ENCODE results near the gene ZNF618.

ZNF618 gene

DNA sequence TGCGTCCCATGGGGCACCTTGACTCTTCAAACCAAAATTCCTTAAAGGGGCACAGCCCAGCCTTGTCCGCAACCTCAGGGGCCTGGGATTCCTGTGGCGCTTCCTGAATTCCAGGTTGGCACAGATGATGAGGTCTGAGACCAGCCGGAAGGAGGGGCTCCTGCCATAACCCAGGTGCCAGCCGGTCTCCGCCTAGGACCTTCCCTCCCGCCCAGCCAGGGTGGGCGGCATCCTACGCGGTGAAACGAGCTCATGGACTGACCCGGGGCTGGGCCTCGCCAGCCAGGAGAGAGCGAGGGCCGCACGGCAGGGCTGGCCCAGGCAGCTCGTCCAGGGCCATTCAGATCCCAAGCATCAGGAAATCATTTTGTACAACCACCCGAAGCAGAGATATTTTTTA, 179.0 kb downstream of the ZNF618 start:
- WGBS (ENCODE audit: insufficient coverage) = 97% methylated on average over 17 of the region's 18 CpGs

DNA sequence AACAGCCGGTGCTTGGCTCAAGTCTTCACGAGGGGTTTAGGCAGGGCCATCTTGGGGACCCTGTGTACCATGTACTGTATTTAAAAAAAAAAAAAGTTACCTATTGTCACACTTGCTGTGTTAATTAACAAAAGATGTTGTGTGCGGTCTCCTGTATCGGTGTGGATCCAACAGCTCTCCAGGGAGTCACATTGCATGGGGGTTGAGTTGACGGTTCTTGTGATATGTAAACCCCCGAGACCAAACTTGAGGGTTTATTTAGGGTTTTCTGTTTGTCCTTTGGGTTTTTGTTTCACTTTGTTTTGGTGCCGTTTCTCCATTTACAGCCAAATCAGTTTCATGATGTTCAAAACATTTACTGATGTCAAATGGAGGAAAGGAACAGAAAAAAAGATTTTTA, 179.8 kb downstream of the ZNF618 start:
- WGBS (ENCODE audit: insufficient coverage) = no CpG with 5 or more reads among the region's 7 CpGs
- no peak for DNase-seq
- CTCF ChIA-PET = no interaction called here
- Histone ChIP-seq H3K36me3 (ENCODE audit: control insufficient read depth in 4 of 4, insufficient read depth in 4 of 4, low read length in 3 of 4) (peaks cover 2 to 39% (median 10%) of the 10 kb centered on the region in 4 experiments), H3K27ac (ENCODE audit: insufficient read depth in 1 of 2, low read depth in 1 of 2, low read length in 2 of 2, poor library complexity in 1 of 2, severe bottlenecking in 2 of 2) (no peak overlapping the region), H3K9me3 (ENCODE audit: control extremely low read depth in 1 of 5, control insufficient read depth in 4 of 5, insufficient read depth in 2 of 5, low read depth in 1 of 5, low read length in 4 of 5) (no peaks in the 10 kb centered on the region), H3K4me3 (ENCODE audit: control insufficient read depth in 1 of 7, extremely low read depth in 1 of 7, insufficient read depth in 4 of 7, low read depth in 2 of 7, low read length in 6 of 7) (no peak overlapping the region), H3K27me3 (replicated peaks in 2 of 5; ENCODE audit: control insufficient read depth in 4 of 5, insufficient read depth in 5 of 5, low read length in 4 of 5) (no peaks in the 10 kb centered on the region), H3K4me1 (ENCODE audit: control extremely low read depth in 1 of 4, control insufficient read depth in 4 of 4, insufficient read depth in 4 of 4, low read length in 3 of 4) (no peaks in the 10 kb centered on the region)
- POLR2A ChIA-PET = no interaction called here

More for the DNA sequence above, 179.0 kb downstream of the ZNF618 start:
- no peaks in the 10 kb centered on the region for H3K4me1 ChIP-seq (ENCODE audit: control extremely low read depth in 1 of 4, control insufficient read depth in 4 of 4, insufficient read depth in 4 of 4, low read length in 3 of 4)
- H3K27ac ChIP-seq (ENCODE audit: insufficient read depth in 1 of 2, low read depth in 1 of 2, low read length in 2 of 2, poor library complexity in 1 of 2, severe bottlenecking in 2 of 2) = no peak overlapping the region
- H3K4me3 ChIP-seq (ENCODE audit: control insufficient read depth in 1 of 7, extremely low read depth in 1 of 7, insufficient read depth in 4 of 7, low read depth in 2 of 7, low read length in 6 of 7) = no peak overlapping the region
- H3K36me3 ChIP-seq (ENCODE audit: control insufficient read depth in 4 of 4, insufficient read depth in 4 of 4, low read length in 3 of 4) = peaks cover 2 to 47% (median 17%) of the 10 kb centered on the region in 4 experiments
- no peak for DNase-seq
- no peaks in the 10 kb centered on the region for H3K27me3 ChIP-seq (replicated peaks in 2 of 5; ENCODE audit: control insufficient read depth in 4 of 5, insufficient read depth in 5 of 5, low read length in 4 of 5)
- CTCF ChIA-PET = no interaction called here
- no peaks in the 10 kb centered on the region for H3K9me3 ChIP-seq (ENCODE audit: control extremely low read depth in 1 of 5, control insufficient read depth in 4 of 5, insufficient read depth in 2 of 5, low read depth in 1 of 5, low read length in 4 of 5)
- POLR2A ChIA-PET = no interaction called here

DNA sequence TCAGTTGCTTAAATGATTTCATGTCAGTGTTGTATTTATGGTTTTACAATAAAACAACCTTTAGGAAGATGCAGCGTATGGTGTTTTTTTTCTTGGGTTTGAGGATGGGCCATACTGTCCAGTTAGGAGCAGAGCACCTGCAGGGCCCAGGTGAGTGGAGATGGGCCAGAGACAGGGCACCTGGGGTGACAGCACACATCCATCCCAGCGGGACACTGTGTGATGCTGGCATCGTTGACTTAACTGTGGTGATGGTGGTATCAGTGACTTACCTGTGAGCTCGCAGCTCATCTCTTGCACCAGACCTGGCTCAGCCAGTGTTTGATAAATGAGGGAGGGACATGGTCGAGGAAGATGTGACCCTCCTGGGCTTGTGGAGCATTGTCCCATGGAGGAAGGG, 180.4 kb downstream of the ZNF618 start:
- Histone ChIP-seq H3K36me3 (ENCODE audit: control insufficient read depth in 4 of 4, insufficient read depth in 4 of 4, low read length in 3 of 4) (peaks cover 2 to 33% (median 8%) of the 10 kb centered on the region in 4 experiments), H3K4me1 (ENCODE audit: control extremely low read depth in 1 of 4, control insufficient read depth in 4 of 4, insufficient read depth in 4 of 4, low read length in 3 of 4) (no peaks in the 10 kb centered on the region), H3K27me3 (replicated peaks in 2 of 5; ENCODE audit: control insufficient read depth in 4 of 5, insufficient read depth in 5 of 5, low read length in 4 of 5) (no peaks in the 10 kb centered on the region), H3K9me3 (ENCODE audit: control extremely low read depth in 1 of 5, control insufficient read depth in 4 of 5, insufficient read depth in 2 of 5, low read depth in 1 of 5, low read length in 4 of 5) (no peaks in the 10 kb centered on the region), H3K27ac (ENCODE audit: insufficient read depth in 1 of 2, low read depth in 1 of 2, low read length in 2 of 2, poor library complexity in 1 of 2, severe bottlenecking in 2 of 2) (no peak overlapping the region), H3K4me3 (ENCODE audit: control insufficient read depth in 1 of 7, extremely low read depth in 1 of 7, insufficient read depth in 4 of 7, low read depth in 2 of 7, low read length in 6 of 7) (no peak overlapping the region)
- 95% methylated on average over 4 of the region's 5 CpGs for WGBS (ENCODE audit: insufficient coverage)
- POLR2A ChIA-PET = no interaction called here
- no peak for DNase-seq
- CTCF ChIA-PET = no interaction called here

DNA sequence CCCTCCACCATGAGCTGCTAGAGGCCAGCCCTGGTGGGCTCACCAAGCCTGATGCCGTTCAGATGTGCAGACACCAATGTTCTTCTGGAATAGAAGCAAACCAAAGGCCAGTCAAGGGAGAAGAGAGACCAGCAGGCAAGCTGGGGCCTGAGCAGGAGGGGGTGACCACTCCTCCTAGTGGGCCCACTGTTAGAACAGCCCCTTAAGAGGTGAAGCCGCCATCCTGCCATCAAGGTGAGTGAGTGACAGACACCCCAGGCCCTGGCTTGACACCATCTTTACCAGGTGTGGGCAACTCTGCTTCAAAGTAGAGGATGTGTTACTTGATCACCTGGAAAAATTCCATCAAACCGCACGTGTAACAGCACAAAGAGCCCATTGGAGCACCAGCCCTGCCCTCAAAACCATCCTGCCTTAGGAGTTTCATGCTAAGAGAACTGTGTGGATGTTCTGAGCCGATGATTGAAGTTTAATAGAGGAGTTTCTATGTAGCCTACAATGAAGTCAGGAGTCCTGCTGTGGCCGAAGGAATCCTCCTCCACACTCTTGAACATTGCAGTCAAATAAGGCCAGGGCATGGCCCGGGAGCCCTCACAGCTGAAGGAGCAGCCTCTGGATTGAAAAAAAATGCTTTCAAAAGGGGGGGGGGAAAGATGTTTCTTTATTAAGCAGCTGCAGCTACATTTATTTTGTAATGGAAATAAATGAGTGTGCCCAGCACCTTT, 181.2 kb downstream of the ZNF618 start:
- no peaks in the 10 kb centered on the region for H3K27me3 ChIP-seq (replicated peaks in 2 of 5; ENCODE audit: control insufficient read depth in 4 of 5, insufficient read depth in 5 of 5, low read length in 4 of 5)
- no peak overlapping the region for H3K27ac ChIP-seq (ENCODE audit: insufficient read depth in 1 of 2, low read depth in 1 of 2, low read length in 2 of 2, poor library complexity in 1 of 2, severe bottlenecking in 2 of 2)
- no peak overlapping the region for H3K4me3 ChIP-seq (ENCODE audit: control insufficient read depth in 1 of 7, extremely low read depth in 1 of 7, insufficient read depth in 4 of 7, low read depth in 2 of 7, low read length in 6 of 7)
- POLR2A ChIA-PET = interaction anchor here (0.6 kb wide), 1 partner anchor 1648 kb away, joined by 5 read pairs; no protein-coding TSS in a partner anchor
- DNase-seq = no peak
- peaks cover 2 to 26% (median 5%) of the 10 kb centered on the region in 4 experiments for H3K36me3 ChIP-seq (ENCODE audit: control insufficient read depth in 4 of 4, insufficient read depth in 4 of 4, low read length in 3 of 4)
- WGBS (ENCODE audit: insufficient coverage) = 93% methylated on average over 2 of the region's 7 CpGs
- H3K4me1 ChIP-seq (ENCODE audit: control extremely low read depth in 1 of 4, control insufficient read depth in 4 of 4, insufficient read depth in 4 of 4, low read length in 3 of 4) = no peaks in the 10 kb centered on the region
- CTCF ChIA-PET = no interaction called here
- no peaks in the 10 kb centered on the region for H3K9me3 ChIP-seq (ENCODE audit: control extremely low read depth in 1 of 5, control insufficient read depth in 4 of 5, insufficient read depth in 2 of 5, low read depth in 1 of 5, low read length in 4 of 5)

DNA sequence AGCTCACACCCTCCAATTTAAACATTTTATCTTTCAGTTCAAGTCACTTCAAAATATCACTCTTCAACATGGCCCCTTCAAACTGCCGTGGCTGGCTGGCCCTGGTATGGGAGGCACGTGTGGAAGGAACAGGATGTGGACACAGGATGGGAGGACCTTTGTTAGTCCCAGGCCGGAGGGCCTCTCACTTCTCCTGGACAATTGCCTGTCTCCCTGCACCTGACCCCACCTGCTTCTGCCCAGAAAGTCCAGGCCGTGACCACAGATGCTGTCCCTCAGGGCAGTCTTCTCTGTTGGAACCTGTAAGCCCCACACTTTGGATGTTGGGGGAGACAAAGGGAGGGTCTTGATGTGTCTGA, 182.6 kb downstream of the ZNF618 start:
- ChIA-PET POLR2A (no interaction called here), CTCF (interaction anchor here (1.8 kb wide), 1 partner anchor 24 kb away, joined by 10 read pairs; no protein-coding TSS in a partner anchor)
- Histone ChIP-seq H3K27me3 (replicated peaks in 2 of 5; ENCODE audit: control insufficient read depth in 4 of 5, insufficient read depth in 5 of 5, low read length in 4 of 5) (peaks cover 0 to 2% (median 0%) of the 10 kb centered on the region in 5 experiments), H3K4me1 (ENCODE audit: control extremely low read depth in 1 of 4, control insufficient read depth in 4 of 4, insufficient read depth in 4 of 4, low read length in 3 of 4) (no peaks in the 10 kb centered on the region), H3K27ac (ENCODE audit: insufficient read depth in 1 of 2, low read depth in 1 of 2, low read length in 2 of 2, poor library complexity in 1 of 2, severe bottlenecking in 2 of 2) (no peak overlapping the region), H3K4me3 (ENCODE audit: control insufficient read depth in 1 of 7, extremely low read depth in 1 of 7, insufficient read depth in 4 of 7, low read depth in 2 of 7, low read length in 6 of 7) (no peak overlapping the region), H3K36me3 (ENCODE audit: control insufficient read depth in 4 of 4, insufficient read depth in 4 of 4, low read length in 3 of 4) (peaks cover 0 to 15% (median 4%) of the 10 kb centered on the region in 4 experiments), H3K9me3 (ENCODE audit: control extremely low read depth in 1 of 5, control insufficient read depth in 4 of 5, insufficient read depth in 2 of 5, low read depth in 1 of 5, low read length in 4 of 5) (no peaks in the 10 kb centered on the region)
- DNase-seq = no peak
- WGBS (ENCODE audit: insufficient coverage) = 100% methylated on average over 3 of the region's 4 CpGs

DNA sequence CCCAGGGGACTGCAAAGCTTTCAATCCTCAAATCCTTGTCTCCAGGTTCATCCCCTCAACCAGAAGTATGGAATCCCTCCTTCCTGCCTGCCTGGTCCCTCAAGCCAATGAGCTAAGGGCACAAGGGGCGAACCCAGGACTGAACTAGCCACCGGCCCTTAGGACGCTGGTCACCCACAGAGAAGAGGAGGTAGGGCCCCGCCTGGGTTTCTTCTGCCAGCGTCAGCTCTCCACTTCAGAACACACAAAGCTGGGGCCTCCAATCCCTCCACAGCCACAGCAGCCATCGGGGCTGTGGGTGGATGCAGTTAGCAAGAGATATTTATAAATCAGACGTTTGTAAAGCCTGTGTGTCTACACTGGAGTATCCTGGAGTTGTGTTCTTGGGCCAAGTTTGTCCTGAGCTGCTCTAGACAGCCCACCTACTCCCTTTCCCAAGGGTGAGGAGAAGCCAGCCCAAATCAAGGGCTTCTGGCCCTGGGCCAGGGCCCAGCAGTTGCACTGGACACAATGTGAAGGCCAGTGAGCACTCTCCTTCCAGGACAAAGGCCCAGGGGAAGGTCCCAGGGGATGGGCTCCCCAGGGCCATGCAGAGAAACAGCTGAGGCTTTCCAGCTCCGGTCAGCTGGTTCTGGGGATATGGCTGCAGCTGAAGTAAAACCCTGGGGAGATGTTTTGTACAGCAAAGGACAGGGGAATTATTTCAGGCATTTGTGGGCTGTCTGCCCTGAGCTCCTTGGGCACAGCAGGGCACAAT, 183.1 kb downstream of the ZNF618 start:
- Histone ChIP-seq H3K27ac (ENCODE audit: insufficient read depth in 1 of 2, low read depth in 1 of 2, low read length in 2 of 2, poor library complexity in 1 of 2, severe bottlenecking in 2 of 2) (no peak overlapping the region), H3K4me3 (ENCODE audit: control insufficient read depth in 1 of 7, extremely low read depth in 1 of 7, insufficient read depth in 4 of 7, low read depth in 2 of 7, low read length in 6 of 7) (no peak overlapping the region), H3K4me1 (ENCODE audit: control extremely low read depth in 1 of 4, control insufficient read depth in 4 of 4, insufficient read depth in 4 of 4, low read length in 3 of 4) (no peaks in the 10 kb centered on the region), H3K36me3 (ENCODE audit: control insufficient read depth in 4 of 4, insufficient read depth in 4 of 4, low read length in 3 of 4) (peaks cover 0 to 15% (median 4%) of the 10 kb centered on the region in 4 experiments), H3K27me3 (replicated peaks in 2 of 5; ENCODE audit: control insufficient read depth in 4 of 5, insufficient read depth in 5 of 5, low read length in 4 of 5) (peaks cover 0 to 2% (median 0%) of the 10 kb centered on the region in 5 experiments), H3K9me3 (ENCODE audit: control extremely low read depth in 1 of 5, control insufficient read depth in 4 of 5, insufficient read depth in 2 of 5, low read depth in 1 of 5, low read length in 4 of 5) (peaks cover 0 to 2% (median 0%) of the 10 kb centered on the region in 5 experiments)
- DNase-seq = no peak
- POLR2A ChIA-PET = no interaction called here
- CTCF ChIA-PET = interaction anchor here (1.8 kb wide), 1 partner anchor 23 kb away, joined by 10 read pairs; no protein-coding TSS in a partner anchor
- WGBS (ENCODE audit: insufficient coverage) = 90% methylated on average over 6 of the region's 8 CpGs

DNA sequence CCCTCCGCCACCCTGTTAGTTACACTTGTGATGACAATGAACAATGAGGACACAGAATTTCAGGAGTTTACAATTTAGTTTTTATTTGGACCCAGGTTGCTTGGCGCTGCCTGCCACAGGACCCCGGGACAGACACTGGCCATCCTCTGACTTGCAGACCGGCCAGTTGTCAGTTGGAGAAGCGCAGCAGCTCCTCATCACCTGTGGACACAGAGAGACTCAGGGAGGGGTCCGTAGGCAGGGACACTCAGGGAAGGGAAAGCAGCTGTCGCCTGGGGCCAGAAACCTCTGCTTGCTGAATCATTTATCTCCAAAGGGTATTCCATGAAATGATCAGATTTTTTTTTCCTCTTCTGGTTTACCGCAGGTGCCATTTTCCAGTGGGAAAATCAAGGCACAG, 184.0 kb downstream of the ZNF618 start:
- H3K27ac ChIP-seq (ENCODE audit: insufficient read depth in 1 of 2, low read depth in 1 of 2, low read length in 2 of 2, poor library complexity in 1 of 2, severe bottlenecking in 2 of 2) = no peak overlapping the region
- H3K36me3 ChIP-seq (ENCODE audit: control insufficient read depth in 4 of 4, insufficient read depth in 4 of 4, low read length in 3 of 4) = peaks cover 0 to 12% (median 3%) of the 10 kb centered on the region in 4 experiments
- POLR2A ChIA-PET = no interaction called here
- H3K9me3 ChIP-seq (ENCODE audit: control extremely low read depth in 1 of 5, control insufficient read depth in 4 of 5, insufficient read depth in 2 of 5, low read depth in 1 of 5, low read length in 4 of 5) = peaks cover 0 to 2% (median 0%) of the 10 kb centered on the region in 5 experiments
- H3K27me3 ChIP-seq (replicated peaks in 2 of 5; ENCODE audit: control insufficient read depth in 4 of 5, insufficient read depth in 5 of 5, low read length in 4 of 5) = peaks cover 0 to 2% (median 0%) of the 10 kb centered on the region in 5 experiments
- CTCF ChIA-PET = interaction anchor here (1.8 kb wide), 1 partner anchor 22 kb away, joined by 10 read pairs; no protein-coding TSS in a partner anchor
- no peaks in the 10 kb centered on the region for H3K4me1 ChIP-seq (ENCODE audit: control extremely low read depth in 1 of 4, control insufficient read depth in 4 of 4, insufficient read depth in 4 of 4, low read length in 3 of 4)
- no peak overlapping the region for H3K4me3 ChIP-seq (ENCODE audit: control insufficient read depth in 1 of 7, extremely low read depth in 1 of 7, insufficient read depth in 4 of 7, low read depth in 2 of 7, low read length in 6 of 7)
- whole genome bisulfite sequencing (ENCODE audit: insufficient coverage) = 100% methylated on average over 7 of the region's 8 CpGs
- DNase-seq = no peak
